Colonic mucosa (tissue), 4 donors: Measurements from ENCODE around the gene POU3F1. TPM values are rescaled to one million over a fixed set of nuclear protein-coding genes. Genes with fewer than 3 reads are reported as not detected.

Source experiments
- DNase-seq: peaks from one replicate; pipeline ENCODE4 v3.0.0-alpha.2; 2020
- H3K27ac ChIP-seq: fragments of 200-600 bp; one replicate; pipeline ENCODE4 v1.8.0; 2021
- H3K27me3 ChIP-seq: fragments of 200-600 bp; one replicate; pipeline ENCODE4 v1.8.0; 2021
- H3K36me3 ChIP-seq: fragments of 200-600 bp; one replicate; pipeline ENCODE4 v1.8.0; 2021
- H3K4me1 ChIP-seq: fragments of 200-600 bp; one replicate; pipeline ENCODE4 v1.8.0; 2021; ENCODE audit warnings: mild to moderate bottlenecking
- H3K4me3 ChIP-seq: fragments of 200-600 bp; one replicate; pipeline ENCODE4 v1.8.0; 2021
- H3K9ac ChIP-seq, 2 donors: one replicate each; pipeline ENCODE4 v1.7.0; 2013; ENCODE audit warnings: control low read depth in 2 of 2, low read depth in 2 of 2, low read length in 2 of 2
- H3K9me3 ChIP-seq: fragments of 200-600 bp; one replicate; pipeline ENCODE4 v1.8.0; 2021
- CTCF ChIP-seq: fragments of 200-600 bp; IDR thresholded peaks from one replicate; pipeline ENCODE4 v1.8.0; 2022; ENCODE audit warnings: antibody characterized with exemption, mild to moderate bottlenecking
- intact Hi-C: fragments of 100-400 bp; cut with DNase I; formaldehyde crosslinking; loops from one replicate; pipeline ENCODE4 v1.14.1; 2022
- total RNA-seq, 2 donors: library from RNA; stranded (reverse); fragmentation: NEBNext Ultra II Directional in 1 of 2; extraction: Animal tissue kit (Norgen Biotek cat#: 25700) in 1 of 2; gene quantifications; one replicate each; pipeline ENCODE4 v1.2.1, GENCODE V29; 2021
- donor health status: healthy.
- donor health status: DM: no; HTN: no; CAD: no.
- donor health status: DM: no; HTN: no; CAD: no.

Gene POU3F1
- total RNA-seq, 2 donors from 2014 or later = not detected

- H3K27me3 ChIP-seq = no peaks in the 10 kb centered on the region
- intact Hi-C loops = no loop called here
- H3K4me1 ChIP-seq = no peaks in the 10 kb centered on the region
- no peak overlapping the region for H3K9ac ChIP-seq
- TF ChIP-seq CTCF = no peak
- H3K4me3 ChIP-seq = no peak overlapping the region
- no peaks in the 10 kb centered on the region for H3K9me3 ChIP-seq
- no peak for DNase-seq
- H3K36me3 ChIP-seq = peaks cover 8% of the 10 kb centered on the region
- H3K27ac ChIP-seq = no peak overlapping the region
These were observed 23.8 kb downstream of the POU3F1 start for GRCh38 chr1:38022810-38023209.

DNA sequence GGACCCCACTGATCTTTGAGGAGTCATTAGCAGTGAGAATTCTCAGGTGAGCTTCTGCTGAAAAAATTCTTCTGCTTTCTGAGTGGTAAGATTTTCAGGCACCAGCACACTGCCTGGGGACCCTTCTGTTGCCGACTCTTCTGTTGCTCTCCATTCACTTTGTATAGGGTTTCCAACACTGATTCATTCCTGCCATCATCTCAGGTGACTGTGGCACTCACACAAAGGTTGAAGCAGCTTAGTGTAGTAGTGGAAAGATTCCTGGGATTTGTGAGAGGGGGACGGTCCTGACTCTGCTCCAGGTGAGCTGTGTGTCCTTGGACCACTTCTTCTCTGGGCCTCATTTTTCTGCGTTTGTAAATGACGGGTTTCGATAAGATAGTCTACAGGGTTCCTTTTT is 24.6 kb downstream of the POU3F1 start:
- Histone ChIP-seq H3K27me3 (no peaks in the 10 kb centered on the region), H3K36me3 (peaks cover 13% of the 10 kb centered on the region), H3K9me3 (no peaks in the 10 kb centered on the region), H3K9ac (no peak overlapping the region), H3K4me1 (no peaks in the 10 kb centered on the region), H3K27ac (no peak overlapping the region), H3K4me3 (no peak overlapping the region)
- no peak for DNase-seq
- TF ChIP-seq CTCF = no peak
- intact Hi-C loops = no loop called here

GRCh38 chr1:38020396-38020795 is 26.2 kb downstream of the POU3F1 start:
- H3K9ac ChIP-seq = no peak overlapping the region
- H3K27me3 ChIP-seq = no peaks in the 10 kb centered on the region
- no peaks in the 10 kb centered on the region for H3K4me1 ChIP-seq
- no peak for DNase-seq
- intact Hi-C loops = no loop called here
- H3K27ac ChIP-seq = no peak overlapping the region
- TF ChIP-seq CTCF = no peak
- peaks cover 12% of the 10 kb centered on the region for H3K36me3 ChIP-seq
- H3K9me3 ChIP-seq = no peaks in the 10 kb centered on the region
- H3K4me3 ChIP-seq = no peak overlapping the region

- Histone ChIP-seq H3K9ac (no peak overlapping the region), H3K27me3 (no peaks in the 10 kb centered on the region), H3K27ac (no peak overlapping the region), H3K9me3 (no peaks in the 10 kb centered on the region), H3K4me3 (no peak overlapping the region), H3K4me1 (no peaks in the 10 kb centered on the region), H3K36me3 (peaks cover 10% of the 10 kb centered on the region)
- no peak for DNase-seq
- TF ChIP-seq CTCF = peak; percentile 33
- intact Hi-C loops = no loop called here
These were observed 27.7 kb downstream of the POU3F1 start for GRCh38 chr1:38018864-38019343.

- Histone ChIP-seq H3K27ac (no peak overlapping the region), H3K4me3 (no peak overlapping the region), H3K36me3 (peaks cover 10% of the 10 kb centered on the region), H3K9ac (no peak overlapping the region), H3K4me1 (no peaks in the 10 kb centered on the region), H3K27me3 (no peaks in the 10 kb centered on the region), H3K9me3 (no peaks in the 10 kb centered on the region)
- intact Hi-C loops = no loop called here
- DNase-seq = no peak
- TF ChIP-seq CTCF = no peak
These were observed 30.4 kb downstream of the POU3F1 start for GRCh38 chr1:38015978-38016725.
